Activated CD8-positive, alpha-beta T cell treated with anti-CD3 and anti-CD28 coated beads for 36 hours (primary cell): ENCODE results near the gene TNFAIP8L1. TPM values are rescaled to one million over a fixed set of nuclear protein-coding genes. Genes with fewer than 3 reads are reported as not detected.
"Not testable (repeated sequence)": the region's sequence is repeated elsewhere in the genome, so short reads cannot be mapped to it uniquely, and the experiment has no call there.

Experiments
- ATAC-seq: fragments of 200-7000 bp; cut with Tn5 transposase; one replicate; pipeline ENCODE4 v1.10.0; 2021; ENCODE audit warnings: mild to moderate bottlenecking, moderate library complexity
- CTCF ChIA-PET: fragments of 350-600 bp; sonication (Branson Sonifier 250); formaldehyde crosslinking; loops from one replicate; lab custom pipeline; 2021; ENCODE audit warnings: antibody characterized with exemption; lab: Charles Lee
- POLR2A ChIA-PET: fragments of 350-600 bp; sonication (Branson Sonifier 250); formaldehyde crosslinking; loops from one replicate; lab custom pipeline; 2021; ENCODE audit warnings: antibody characterized with exemption; lab: Charles Lee
- DNase-seq: peaks from one replicate; pipeline ENCODE4 v3.0.0-alpha.2; 2020
- H3K27ac Mint-ChIP-seq: one replicate; pipeline ENCODE4 v1.8.0; 2021; ENCODE audit warnings: mild to moderate bottlenecking, mixed read lengths
- H3K27me3 Mint-ChIP-seq: one replicate; pipeline ENCODE4 v1.8.0; 2021; ENCODE audit warnings: mixed read lengths
- H3K36me3 Mint-ChIP-seq: one replicate; pipeline ENCODE4 v1.8.0; 2021; ENCODE audit warnings: low read depth, mixed read lengths
- H3K4me1 Mint-ChIP-seq: one replicate; pipeline ENCODE4 v1.8.0; 2021; ENCODE audit warnings: low read depth, mixed read lengths
- H3K4me3 Mint-ChIP-seq: one replicate; pipeline ENCODE4 v1.8.0; 2021; ENCODE audit warnings: mild to moderate bottlenecking, moderate library complexity, mixed read lengths
- H3K9me3 Mint-ChIP-seq: one replicate; pipeline ENCODE4 v1.8.0; 2021; ENCODE audit warnings: mixed read lengths
- CTCF ChIP-seq: fragments of 200-600 bp; IDR thresholded peaks from one replicate; pipeline ENCODE4 v1.8.0; 2022; ENCODE audit warnings: antibody characterized with exemption, mild to moderate bottlenecking
- intact Hi-C: fragments of 100-400 bp; cut with micrococcal nuclease; formaldehyde crosslinking; loops from one replicate; pipeline ENCODE4 v1.10.0; 2022
- total RNA-seq, 2 experiments: library from RNA; stranded (reverse); gene quantifications; one replicate each; pipeline ENCODE4 v1.2.3, GENCODE V29; 2021

The TNFAIP8L1 gene
- total RNA-seq, 2 experiments from 2014 or later: 13.5 to 13.7 TPM

GRCh38 chr19:4678881-4679790 is 39.8 kb downstream of the TNFAIP8L1 start:
- POLR2A ChIA-PET: no interaction called here

GRCh38 chr19:4680021-4680420 is 40.7 kb downstream of the TNFAIP8L1 start:
- H3K4me3 Mint-ChIP-seq: not testable (repeated sequence)

More at GRCh38 chr19:4678881-4679790, 39.8 kb downstream of the TNFAIP8L1 start:
- no peak overlapping the region for H3K27ac Mint-ChIP-seq
- ATAC-seq (peak; percentile 74), DNase-seq (peak; percentile 21)
- CTCF ChIA-PET: interaction anchor here (1.3 kb wide), 1 partner anchor 53 kb away, joined by 3 read pairs; no protein-coding TSS in a partner anchor
- H3K36me3 Mint-ChIP-seq: peaks cover 14% of the 10 kb centered on the region
- no peaks in the 10 kb centered on the region for H3K4me1 Mint-ChIP-seq
- no peaks in the 10 kb centered on the region for H3K27me3 Mint-ChIP-seq
- intact Hi-C loops: no loop called here
- no peaks in the 10 kb centered on the region for H3K9me3 Mint-ChIP-seq
- no peak overlapping the region for H3K4me3 Mint-ChIP-seq
- TF ChIP-seq CTCF: no peak

GRCh38 chr19:4682417-4683200 is 43.3 kb downstream of the TNFAIP8L1 start:
- TF ChIP-seq CTCF: no peak
- no peaks in the 10 kb centered on the region for H3K9me3 Mint-ChIP-seq
- intact Hi-C loops: no loop called here
- peaks cover 13% of the 10 kb centered on the region for H3K36me3 Mint-ChIP-seq
- H3K27ac Mint-ChIP-seq: no peak overlapping the region
- no peak overlapping the region for H3K4me3 Mint-ChIP-seq
- DNase-seq (no peak), ATAC-seq (no peak)
- no peaks in the 10 kb centered on the region for H3K27me3 Mint-ChIP-seq
- ChIA-PET CTCF (no interaction called here), POLR2A (no interaction called here)
- H3K4me1 Mint-ChIP-seq: no peaks in the 10 kb centered on the region

More at GRCh38 chr19:4680021-4680420, 40.7 kb downstream of the TNFAIP8L1 start:
- DNase-seq, POLR2A ChIA-PET, H3K27me3 Mint-ChIP-seq, H3K27ac Mint-ChIP-seq, intact Hi-C loops, H3K4me1 Mint-ChIP-seq, ATAC-seq, H3K9me3 Mint-ChIP-seq: not testable (repeated sequence)
- CTCF ChIA-PET: interaction anchor here (1.3 kb wide), 1 partner anchor 52 kb away, joined by 3 read pairs; no protein-coding TSS in a partner anchor
- peaks cover 15% of the 10 kb centered on the region for H3K36me3 Mint-ChIP-seq

- ATAC-seq (no peak), DNase-seq (no peak)
- Mint-ChIP-seq H3K27ac (no peak overlapping the region), H3K4me1 (no peaks in the 10 kb centered on the region), H3K9me3 (no peaks in the 10 kb centered on the region), H3K27me3 (no peaks in the 10 kb centered on the region), H3K36me3 (peaks cover 9% of the 10 kb centered on the region), H3K4me3 (no peak overlapping the region)
- TF ChIP-seq CTCF: no peak
- POLR2A ChIA-PET: no interaction called here
- intact Hi-C loops: no loop called here
- CTCF ChIA-PET: no interaction called here
Observed at GRCh38 chr19:4684312-4685095, 45.2 kb downstream of the TNFAIP8L1 start.

- ChIA-PET POLR2A (no interaction called here), CTCF (no interaction called here)
- Mint-ChIP-seq H3K27me3 (no peaks in the 10 kb centered on the region), H3K27ac (no peak overlapping the region), H3K4me1 (no peaks in the 10 kb centered on the region), H3K4me3 (no peak overlapping the region), H3K9me3 (no peaks in the 10 kb centered on the region), H3K36me3 (peaks cover 12% of the 10 kb centered on the region)
- intact Hi-C loops: no loop called here
- ATAC-seq (no peak), DNase-seq (no peak)
- no peak for TF ChIP-seq CTCF
Observed at GRCh38 chr19:4686700-4687099, 47.4 kb downstream of the TNFAIP8L1 start.
